GM18511 (cell line): ENCODE data around the gene OR2S2.
"Not testable (repeated sequence)": the region's sequence is repeated elsewhere in the genome, so short reads cannot be mapped to it uniquely, and the experiment has no call there.

ENCODE experiments used
- ATAC-seq: cut with Tn5 transposase; IDR thresholded peaks from one replicate; pipeline ENCODE4 v1.9.1; 2021; ENCODE audit warnings: mild to moderate bottlenecking, moderate library complexity; ENCODE audit not compliant: unreplicated experiment

OR2S2 gene

GRCh38 chr9:35958104-35958837 lies at the start of gene OR2S2:
Gene OR2S2, minus strand, starts transcription at chr9:35958154. Its CDS starts 56 bp downstream, at chr9:35958098.
- no peak for ATAC-seq

- no peak for ATAC-seq
Observed at GRCh38 chr9:36007316-36007708, 49.4 kb upstream of the OR2S2 start.

GRCh38 chr9:36006549-36007315 lies 48.8 kb upstream of the OR2S2 start:
- no peak for ATAC-seq

- ATAC-seq = no peak
Observed at GRCh38 chr9:36005891-36006290, 47.9 kb upstream of the OR2S2 start.

GRCh38 chr9:35998333-35998732 lies 40.4 kb upstream of the OR2S2 start:
- no peak for ATAC-seq

- not testable (repeated sequence) for ATAC-seq
Observed at GRCh38 chr9:35997016-35997415, 39.1 kb upstream of the OR2S2 start.

- no peak for ATAC-seq
Observed at GRCh38 chr9:35996358-35996970, 38.5 kb upstream of the OR2S2 start.

- no peak for ATAC-seq
Observed at GRCh38 chr9:35994959-35995358, 37.0 kb upstream of the OR2S2 start.

- ATAC-seq = no peak
Observed at GRCh38 chr9:35993976-35994720, 36.2 kb upstream of the OR2S2 start.

- not testable (repeated sequence) for ATAC-seq
Observed at GRCh38 chr9:35993136-35993535, 35.2 kb upstream of the OR2S2 start.

GRCh38 chr9:35990155-35990554 lies 32.2 kb upstream of the OR2S2 start:
- ATAC-seq = no peak

GRCh38 chr9:35984021-35984420 lies 26.1 kb upstream of the OR2S2 start:
- ATAC-seq = no peak

GRCh38 chr9:35981699-35982098 lies 23.7 kb upstream of the OR2S2 start:
- no peak for ATAC-seq

GRCh38 chr9:35980289-35981011 lies 22.5 kb upstream of the OR2S2 start:
- no peak for ATAC-seq

- no peak for ATAC-seq
Observed at GRCh38 chr9:35978792-35979191, 20.8 kb upstream of the OR2S2 start.

GRCh38 chr9:35976726-35977125 lies 18.8 kb upstream of the OR2S2 start:
- no peak for ATAC-seq

GRCh38 chr9:35974800-35975199 lies 16.8 kb upstream of the OR2S2 start:
- no peak for ATAC-seq

GRCh38 chr9:35972093-35972492 lies 14.1 kb upstream of the OR2S2 start:
- no peak for ATAC-seq

- ATAC-seq = no peak
Observed at GRCh38 chr9:35967042-35967441, 9.1 kb upstream of the OR2S2 start.

GRCh38 chr9:35966433-35966832 lies 8.5 kb upstream of the OR2S2 start:
- ATAC-seq = no peak

GRCh38 chr9:35965011-35965410 lies 7.1 kb upstream of the OR2S2 start:
- no peak for ATAC-seq
